ENCODE results near the gene SPSB1.

The SPSB1 gene

DNA sequence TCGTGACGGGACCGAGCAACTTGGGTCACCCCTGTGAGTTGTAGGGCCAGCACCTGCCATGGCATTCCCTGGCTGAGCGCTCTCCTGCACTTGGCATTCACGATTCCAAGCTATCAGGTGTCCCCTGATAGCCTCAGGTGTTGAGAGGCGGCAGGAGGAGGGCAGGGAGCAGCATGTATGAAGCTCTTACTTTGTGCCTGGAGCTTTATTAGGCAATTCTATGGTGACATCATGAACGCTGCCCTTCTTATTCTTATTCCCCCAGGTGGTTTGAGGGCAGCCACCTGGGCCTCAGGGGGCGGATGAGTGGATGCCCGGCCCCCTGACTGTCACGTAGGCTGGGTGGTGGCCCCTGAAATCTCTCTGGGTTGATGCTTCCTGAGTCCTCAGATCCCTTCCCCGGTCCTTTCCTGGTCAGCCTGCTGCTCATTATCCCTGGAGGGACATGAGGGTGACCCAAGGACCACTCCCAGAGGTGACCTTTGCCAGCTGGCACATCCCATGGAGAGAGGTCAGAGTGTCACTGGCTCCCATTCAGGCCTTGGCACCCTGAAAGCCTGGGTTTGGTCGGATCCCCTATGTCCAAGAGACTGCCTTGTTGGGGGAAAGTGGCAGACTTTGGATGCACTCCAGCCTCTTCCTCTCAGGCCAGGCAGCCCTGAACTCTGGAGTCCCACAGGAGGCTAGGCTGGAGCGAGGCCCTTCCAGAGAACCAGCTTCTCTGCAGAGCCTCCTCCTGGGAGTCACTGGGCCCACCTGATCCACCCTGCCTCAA is 51.9 kb downstream of the SPSB1 start:
- no peak for DNase-seq (ENCODE audit: low read depth)

DNA sequence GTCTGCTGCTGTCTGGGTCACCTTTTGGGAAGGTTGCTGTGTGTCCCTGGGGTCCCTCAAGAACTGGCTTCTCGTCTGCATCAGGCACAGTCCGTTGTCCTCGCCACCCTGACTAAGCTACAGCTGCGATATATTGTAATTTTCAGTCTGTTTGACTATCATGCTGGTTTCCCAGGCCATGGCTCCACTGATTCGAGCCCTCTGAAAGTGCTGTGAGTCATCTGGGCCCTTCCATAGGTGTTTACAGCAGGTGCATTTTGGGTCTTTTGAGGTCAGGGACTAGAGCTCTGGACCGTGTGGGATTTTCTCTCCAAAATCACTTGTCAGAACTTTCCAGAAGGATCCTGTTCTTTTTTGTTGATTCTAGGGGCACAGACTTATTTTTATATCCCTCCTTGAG is 52.8 kb downstream of the SPSB1 start:
- no peak for DNase-seq (ENCODE audit: low read depth)

GRCh38 chr1:9345922-9346321 is 53.2 kb downstream of the SPSB1 start:
- no peak for DNase-seq (ENCODE audit: low read depth)

DNA sequence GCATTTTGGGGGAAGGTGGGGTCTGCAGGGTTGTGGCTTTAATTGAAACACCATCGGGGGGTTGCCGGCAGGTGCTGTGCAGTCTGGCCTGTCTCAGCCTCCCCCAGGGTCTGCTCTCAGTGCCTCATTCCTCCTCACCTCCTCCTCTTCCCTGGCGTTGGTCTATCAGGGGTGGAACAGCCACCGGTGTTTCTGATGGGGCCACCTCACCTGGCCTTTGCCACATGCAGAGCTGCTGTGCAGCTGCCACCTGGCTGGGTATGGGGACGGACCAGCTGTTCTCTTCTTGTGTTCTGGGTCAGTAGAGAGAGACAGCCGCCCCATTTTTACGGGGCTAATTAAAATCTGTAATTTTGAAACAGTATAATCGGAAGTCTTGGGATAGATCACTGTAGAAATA is 53.9 kb downstream of the SPSB1 start:
- DNase-seq (ENCODE audit: low read depth) = no peak

DNA sequence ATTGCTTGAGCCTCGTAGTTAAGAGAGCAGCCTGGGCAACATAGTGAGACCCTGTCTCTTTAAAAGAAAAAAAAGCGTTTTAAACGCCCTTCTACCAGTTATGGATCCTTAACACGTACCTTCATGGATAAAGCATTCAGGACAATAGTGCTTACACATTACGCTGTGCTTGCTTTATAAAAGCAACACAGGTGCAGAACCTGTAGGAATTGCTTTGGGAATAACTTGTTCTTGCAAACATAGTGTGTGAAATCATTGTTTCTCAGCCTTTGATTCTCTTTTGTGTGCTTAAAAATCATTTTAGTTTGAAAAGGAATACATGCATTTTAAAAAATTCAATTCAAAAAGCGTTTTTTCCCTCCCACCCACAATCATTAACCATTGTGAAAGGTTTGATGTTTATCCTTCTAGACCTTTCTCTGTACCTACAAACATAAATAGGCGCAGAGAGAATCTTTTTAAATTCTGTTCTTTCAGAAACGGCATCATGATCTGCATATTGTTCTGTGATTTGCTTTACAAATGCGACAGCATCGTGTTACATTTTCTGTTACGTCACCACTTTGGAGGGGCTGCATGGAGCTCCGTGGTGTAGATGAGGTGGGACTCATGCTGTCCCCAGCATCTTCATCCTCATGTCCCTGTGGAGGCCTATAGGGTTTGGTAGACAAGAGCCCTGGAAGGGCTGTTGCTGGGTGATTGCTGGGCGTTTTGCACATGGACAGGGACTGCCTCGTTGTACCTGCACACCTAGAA is 54.6 kb downstream of the SPSB1 start:
- no peak for DNase-seq (ENCODE audit: low read depth)

DNA sequence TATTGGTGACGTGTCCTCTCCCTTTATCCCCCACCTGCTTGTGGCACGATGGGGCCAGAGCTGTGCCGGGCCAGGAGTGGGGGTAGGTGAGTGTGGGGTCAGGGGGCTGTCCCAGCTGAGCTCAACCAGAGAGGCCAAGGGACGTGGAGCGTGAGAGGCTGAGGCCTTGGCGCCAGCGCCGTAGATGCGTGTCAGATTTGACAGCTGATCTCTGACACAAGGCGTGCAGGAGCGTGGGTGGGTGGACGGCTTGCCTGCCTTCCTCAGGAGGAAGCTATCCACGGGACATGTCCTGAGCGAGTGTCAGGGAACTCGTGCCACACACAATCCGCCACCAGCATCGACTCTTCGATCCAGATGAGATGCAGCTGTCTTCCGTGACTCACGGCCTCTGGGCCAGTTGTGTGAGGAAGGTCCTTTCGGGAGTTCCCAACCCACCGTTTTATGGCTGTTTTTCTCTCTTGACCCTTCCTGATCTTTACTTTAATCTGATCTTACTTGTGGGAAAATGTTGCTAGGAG is 56.7 kb downstream of the SPSB1 start:
- no peak for DNase-seq (ENCODE audit: low read depth)

DNA sequence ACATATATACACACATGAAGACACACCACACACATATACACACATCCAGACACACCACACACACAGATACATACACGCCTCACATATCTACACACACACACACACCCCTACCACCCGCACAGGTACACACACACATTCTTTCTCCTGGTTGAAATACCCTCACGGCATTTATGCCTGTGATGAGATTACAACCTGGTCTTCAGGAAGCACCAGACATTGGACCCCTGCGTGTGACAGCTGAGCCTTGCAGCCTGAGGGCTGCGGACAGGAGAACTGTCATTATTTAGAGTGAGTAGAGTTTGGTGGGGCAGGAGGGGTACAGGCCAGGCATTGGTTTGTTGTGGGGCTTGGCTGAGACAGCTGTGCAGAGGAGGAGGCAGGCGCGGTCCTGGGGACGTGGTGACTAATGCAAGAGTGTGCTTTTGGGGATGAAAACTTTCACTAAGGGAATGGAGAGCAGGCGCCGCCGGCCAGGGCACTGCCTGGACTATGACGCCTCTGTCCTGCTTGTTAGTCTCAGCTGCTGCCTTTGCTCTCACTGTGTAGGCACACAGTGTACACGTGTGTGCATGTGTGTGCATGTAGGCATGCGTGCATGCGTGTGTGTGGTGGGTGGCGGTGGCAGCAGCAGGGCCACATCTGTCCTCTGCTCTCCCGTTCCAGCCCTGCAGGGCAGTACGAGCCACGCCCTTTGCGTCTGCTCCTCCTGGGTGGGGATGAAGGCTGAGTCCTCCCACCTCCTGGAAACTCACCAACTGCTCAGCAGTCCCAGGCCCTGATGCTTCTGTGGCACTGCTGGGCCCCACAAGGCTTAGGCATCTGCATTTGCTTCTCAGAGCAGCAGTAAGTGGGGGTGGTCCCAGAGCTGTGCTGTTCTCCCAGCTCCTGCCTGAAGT is 57.6 kb downstream of the SPSB1 start:
- no peak for DNase-seq (ENCODE audit: low read depth)

DNA sequence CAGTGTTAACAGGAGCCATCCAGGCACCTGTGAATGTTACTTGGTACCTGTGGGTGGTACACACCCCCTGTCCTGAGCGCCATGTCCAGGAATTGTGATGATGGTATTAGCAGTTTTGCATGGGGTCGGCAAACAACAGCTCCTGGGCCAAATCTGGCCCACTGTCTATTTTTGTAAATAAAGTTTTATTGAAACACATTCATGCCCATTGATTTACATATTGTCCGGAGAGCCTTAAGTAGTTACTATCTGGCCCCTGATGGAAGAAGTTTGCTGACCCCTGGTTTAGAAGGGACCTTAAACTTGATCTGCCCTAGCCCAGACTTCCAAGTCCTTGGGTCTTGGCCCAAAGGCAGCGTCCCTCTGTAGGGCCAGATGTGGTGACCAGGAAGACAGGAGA is 58.3 kb downstream of the SPSB1 start:
- no peak for DNase-seq (ENCODE audit: low read depth)

GRCh38 chr1:9351654-9352271 is 59.1 kb downstream of the SPSB1 start:
- DNase-seq (ENCODE audit: low read depth) = no peak

- DNase-seq (ENCODE audit: low read depth) = no peak
Observed at GRCh38 chr1:9352377-9353134, 59.9 kb downstream of the SPSB1 start.

DNA sequence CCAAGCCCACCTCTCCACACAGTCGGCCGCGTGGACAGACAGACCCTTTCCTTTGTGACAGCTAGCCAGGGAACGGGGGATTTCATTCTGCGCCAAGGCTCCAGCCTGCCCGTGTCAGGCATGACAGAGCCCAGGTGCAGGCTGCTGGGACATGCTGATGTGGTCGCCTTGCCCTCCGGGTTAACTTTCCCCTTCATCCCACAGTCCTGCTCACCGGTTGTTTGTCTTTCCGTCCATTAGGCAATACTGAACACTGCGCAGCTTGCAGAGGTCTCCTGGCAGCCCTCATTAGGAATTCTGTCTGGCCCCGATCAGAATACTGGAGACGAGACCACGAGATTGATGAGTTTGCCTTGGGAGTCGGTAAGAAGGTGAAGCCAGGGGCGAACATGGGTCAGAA is 62.8 kb downstream of the SPSB1 start:
- no peak for DNase-seq (ENCODE audit: low read depth)

- no peak for DNase-seq (ENCODE audit: low read depth)
Observed at GRCh38 chr1:9356021-9356420, 63.3 kb downstream of the SPSB1 start.

GRCh38 chr1:9356829-9357466 is 64.3 kb downstream of the SPSB1 start:
- DNase-seq (ENCODE audit: low read depth) = no peak

DNA sequence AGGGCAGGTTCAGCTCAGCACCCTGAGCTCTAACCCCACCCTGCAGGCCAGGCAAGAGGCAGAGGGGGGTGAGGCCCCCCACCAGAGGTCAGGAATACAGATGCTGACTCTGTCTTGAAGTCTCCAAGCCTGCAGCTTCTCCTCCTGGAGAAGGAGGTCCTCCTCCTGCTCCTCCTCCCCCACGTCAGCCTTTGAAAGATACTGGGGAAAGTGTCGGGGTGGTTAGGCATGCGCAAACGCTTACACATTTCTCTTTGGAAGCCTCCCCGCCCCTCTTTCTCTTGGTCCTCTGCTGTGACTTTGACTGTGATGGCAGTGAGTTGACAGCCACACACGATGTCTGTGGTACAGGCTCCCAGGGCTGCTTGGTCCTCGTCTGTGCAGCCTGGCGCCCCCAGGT is 65.3 kb downstream of the SPSB1 start:
- DNase-seq (ENCODE audit: low read depth) = no peak

DNA sequence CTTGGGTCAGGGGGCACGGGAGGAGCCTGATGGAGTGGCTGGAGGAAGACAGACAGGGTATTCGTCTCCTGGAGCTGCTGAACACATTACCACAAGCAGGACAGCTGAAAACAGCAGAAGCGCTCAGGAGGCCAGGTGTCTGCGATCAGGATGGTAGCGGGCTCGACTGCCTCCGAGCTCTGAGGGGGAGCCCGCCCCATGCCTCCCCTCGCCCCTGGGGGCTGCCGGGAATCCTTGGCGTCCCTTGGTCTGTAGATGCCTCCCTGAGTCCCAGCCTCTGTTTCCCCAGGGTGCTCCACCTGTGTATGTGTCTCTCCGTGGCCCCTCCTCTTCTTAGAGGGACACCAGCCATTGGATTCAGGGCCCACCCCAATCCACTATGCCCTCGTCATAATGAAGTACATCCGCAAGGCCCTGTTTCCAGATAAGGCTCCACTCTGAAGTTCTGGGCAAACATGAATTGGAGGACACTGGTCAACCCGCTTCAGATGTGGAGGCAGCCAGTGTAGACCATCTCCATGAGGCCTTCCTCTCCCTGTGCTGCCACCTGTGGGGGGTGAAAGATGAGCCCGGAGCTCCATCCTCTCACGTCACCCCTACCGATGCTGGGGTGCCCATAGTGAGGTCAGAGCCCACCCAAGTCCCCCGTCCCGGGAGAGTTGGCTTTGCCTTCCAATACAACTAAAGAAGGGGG is 67.8 kb downstream of the SPSB1 start:
- DNase-seq (ENCODE audit: low read depth) = no peak

GRCh38 chr1:9361630-9362260 is 69.1 kb downstream of the SPSB1 start:
- DNase-seq (ENCODE audit: low read depth) = no peak

GRCh38 chr1:9362488-9362887 is 69.8 kb downstream of the SPSB1 start:
- DNase-seq (ENCODE audit: low read depth) = no peak

DNA sequence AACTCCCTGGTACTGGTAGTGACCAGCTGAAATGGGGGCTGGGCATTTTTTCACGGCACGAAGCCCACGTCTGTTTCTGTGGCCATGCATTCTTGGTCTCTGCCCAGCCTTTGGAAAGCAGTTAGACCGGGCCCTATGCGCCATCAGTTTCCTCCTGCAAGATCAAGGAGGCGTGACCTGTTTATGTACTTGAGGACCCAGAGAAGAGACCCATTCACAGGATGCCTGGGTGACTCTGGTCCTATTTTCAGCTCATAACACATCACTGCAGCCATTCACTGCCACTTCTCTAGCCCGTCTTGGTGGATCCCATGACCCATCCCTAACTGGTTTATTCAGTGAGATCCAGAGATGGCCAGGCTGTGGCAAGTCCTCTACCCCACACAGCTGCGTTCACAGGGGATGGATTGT is 70.4 kb downstream of the SPSB1 start:
- DNase-seq (ENCODE audit: low read depth) = no peak

DNA sequence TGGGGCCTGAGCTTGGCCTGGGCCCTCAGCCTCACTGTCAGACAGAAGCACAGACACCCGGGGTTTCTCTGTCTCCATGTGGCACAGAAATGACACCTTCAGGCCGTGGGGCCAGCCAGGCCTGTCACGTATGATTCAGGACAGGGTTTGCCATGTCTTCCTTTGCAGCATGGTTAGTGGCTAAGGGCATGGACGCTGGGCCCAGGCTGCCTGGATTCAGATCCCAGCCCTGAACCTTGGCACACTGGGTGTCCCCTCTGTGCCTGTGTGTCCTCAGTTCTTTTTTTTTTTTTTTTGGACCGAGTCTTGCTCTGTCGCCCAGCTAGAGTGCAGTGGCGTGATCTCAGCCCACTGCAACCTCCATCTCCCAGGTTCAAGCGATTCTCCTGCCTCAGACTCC is 73.6 kb downstream of the SPSB1 start:
- no peak for DNase-seq (ENCODE audit: low read depth)
